ENCODE results near the gene IGFLR1. TPM values are rescaled to one million over a fixed set of nuclear protein-coding genes. Genes with fewer than 3 reads are reported as not detected.
A peak's percentile ranks its signal among the peaks of the same experiment; 100 is the strongest.

Gene IGFLR1
- total RNA-seq, 1 donor from 2014 or later, result 4.9 TPM

DNA sequence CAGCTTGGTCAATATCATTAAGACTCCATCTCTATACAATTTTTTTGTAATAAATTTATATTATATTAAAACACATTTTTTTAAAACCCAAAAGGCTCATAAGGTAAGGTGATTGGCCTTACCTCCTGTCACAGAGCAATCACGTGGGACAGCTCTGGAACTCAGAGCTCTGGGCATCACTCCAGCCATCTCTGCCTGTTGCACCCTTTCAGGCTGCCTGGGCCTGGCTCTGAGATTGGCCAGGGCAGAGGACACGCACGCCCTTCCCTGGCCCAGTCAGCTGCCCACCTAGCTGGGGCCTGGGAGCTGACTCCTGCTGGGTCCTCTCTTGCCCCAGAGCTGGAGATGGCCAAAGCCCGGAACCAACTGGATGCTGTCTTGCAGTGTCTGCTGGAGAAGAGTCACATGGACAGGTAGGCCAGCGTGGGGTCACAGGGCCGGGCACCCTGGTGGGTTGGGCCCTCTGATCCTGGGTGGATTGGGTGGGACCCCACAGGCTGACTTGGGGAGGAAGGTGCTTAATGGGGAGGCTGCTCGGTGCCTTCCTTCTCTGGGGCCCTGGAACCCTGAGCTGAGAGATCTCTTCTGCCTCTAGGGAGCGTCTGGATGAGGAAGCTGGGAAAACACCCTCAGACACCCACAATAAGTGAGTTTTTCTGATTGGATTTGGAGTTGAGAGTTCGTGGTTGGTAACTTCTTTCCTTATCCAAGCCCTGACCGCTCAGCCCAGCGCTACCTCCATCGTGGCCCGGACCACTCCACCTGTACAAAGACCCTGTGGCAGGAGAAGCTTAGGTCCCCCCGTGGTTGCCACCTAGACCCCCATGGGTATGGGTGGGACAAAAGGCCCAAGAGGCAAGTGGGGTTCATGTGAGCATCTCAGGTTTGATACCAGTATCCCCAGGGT is 9.8 kb upstream of the IGFLR1 start:
- H3K36me3 ChIP-seq, result peaks cover 19% of the 10 kb centered on the region
- peaks cover 63% of the 10 kb centered on the region for H3K4me1 ChIP-seq
- no peaks in the 10 kb centered on the region for H3K9me3 ChIP-seq (replicated peaks)
- intact Hi-C loops (cut with micrococcal nuclease), result no loop called here
- H3K4me3 ChIP-seq, result no peak overlapping the region
- TF ChIP-seq CTCF (IDR thresholded peaks at IDR 0.05; ENCODE audit: borderline replicate concordance), result no peak
- no peak for DNase-seq
- no peaks in the 10 kb centered on the region for H3K27me3 ChIP-seq (ENCODE audit: low read depth)
- peak overlapping the region; percentile 61 for H3K27ac ChIP-seq (replicated peaks)

DNA sequence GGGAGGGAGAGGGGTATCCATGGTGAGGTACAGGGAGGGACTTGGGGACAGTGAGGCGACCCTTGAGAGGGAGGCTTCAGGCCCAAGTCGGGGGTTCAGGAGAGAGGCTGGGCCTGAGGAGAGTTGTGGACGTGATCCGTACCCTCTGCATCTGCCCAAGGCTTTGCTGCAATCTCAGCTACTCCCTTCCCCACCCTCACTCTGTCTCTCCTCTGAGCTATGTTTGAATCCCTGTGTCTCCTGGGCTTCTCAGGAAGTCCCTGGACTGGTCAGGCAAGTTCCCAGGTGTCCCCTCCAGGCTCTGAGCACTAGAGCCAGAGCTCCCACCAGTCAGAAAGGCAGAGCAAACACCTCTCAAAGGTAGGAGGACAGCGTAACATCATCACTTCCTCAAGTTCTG is 7.9 kb upstream of the IGFLR1 start:
- Histone ChIP-seq H3K27me3 (ENCODE audit: low read depth) (no peaks in the 10 kb centered on the region), H3K9me3 (replicated peaks) (no peaks in the 10 kb centered on the region), H3K36me3 (peaks cover 19% of the 10 kb centered on the region), H3K4me1 (peaks cover 60% of the 10 kb centered on the region), H3K27ac (replicated peaks) (no peak overlapping the region), H3K4me3 (no peak overlapping the region)
- intact Hi-C loops (cut with micrococcal nuclease), result no loop called here
- no peak for DNase-seq
- TF ChIP-seq CTCF (IDR thresholded peaks at IDR 0.05; ENCODE audit: borderline replicate concordance), result no peak

DNA sequence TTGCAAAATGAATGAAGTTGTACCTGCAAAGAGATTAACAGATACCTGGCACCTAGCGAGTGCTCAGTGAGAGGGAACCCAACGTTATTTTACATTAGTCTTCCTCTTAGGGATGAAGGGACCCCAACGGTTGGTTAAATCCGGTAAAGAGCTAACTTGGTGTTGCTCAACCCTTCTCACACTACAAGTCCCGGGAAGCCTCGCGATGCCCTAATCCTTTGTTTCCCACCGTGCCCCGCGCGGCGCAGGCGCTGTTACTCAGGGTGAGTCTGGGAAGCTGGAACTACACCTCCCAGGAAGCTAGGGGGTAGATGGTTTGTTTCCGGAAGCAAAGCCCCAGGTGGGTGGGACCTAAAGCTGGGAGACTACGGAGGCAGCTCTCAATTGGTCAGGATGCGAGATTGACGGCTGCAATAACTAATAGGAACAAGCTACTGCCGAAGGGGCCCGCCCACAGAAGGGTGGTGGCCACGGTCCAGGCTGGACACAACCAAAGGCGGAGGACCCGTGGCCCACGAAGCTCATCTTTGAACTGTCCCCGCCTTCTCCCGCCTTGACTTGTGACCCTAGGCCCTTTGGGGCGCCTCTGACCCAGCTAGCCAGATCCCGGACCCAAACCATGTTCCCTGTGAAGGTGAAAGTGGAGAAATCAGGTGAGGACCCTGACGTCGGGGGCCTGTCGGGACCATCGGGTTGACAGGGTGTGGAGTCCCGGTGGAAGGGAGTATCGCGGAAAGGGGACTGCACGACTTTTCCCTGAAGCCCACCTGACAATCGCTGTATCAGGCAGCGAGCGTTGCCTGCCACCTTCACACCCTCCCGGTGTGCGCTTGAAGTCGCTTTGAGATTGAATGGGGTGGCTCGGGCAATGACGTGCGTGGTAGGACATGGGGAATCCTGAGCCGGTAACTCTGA is 6.1 kb upstream of the IGFLR1 start, which contains the start of gene LIN37:
LIN37 (plus strand) TSS at position 471 of the 915 bp plus-strand sequence; CDS start at position 620, 149 bp downstream.
- Histone ChIP-seq H3K9me3 (replicated peaks) (no peaks in the 10 kb centered on the region), H3K4me3 (peak within 1 kb of the TSS; percentile 82), H3K27me3 (ENCODE audit: low read depth) (no peaks in the 10 kb centered on the region), H3K36me3 (peaks cover 21% of the 10 kb centered on the region), H3K27ac (replicated peaks) (peak within 1 kb of the TSS; percentile 84), H3K4me1 (peaks cover 67% of the 10 kb centered on the region)
- peak; percentile 99 for DNase-seq
- peak; percentile 50 for TF ChIP-seq CTCF (IDR thresholded peaks at IDR 0.05; ENCODE audit: borderline replicate concordance)
- intact Hi-C loops (cut with micrococcal nuclease), result no loop called here

DNA sequence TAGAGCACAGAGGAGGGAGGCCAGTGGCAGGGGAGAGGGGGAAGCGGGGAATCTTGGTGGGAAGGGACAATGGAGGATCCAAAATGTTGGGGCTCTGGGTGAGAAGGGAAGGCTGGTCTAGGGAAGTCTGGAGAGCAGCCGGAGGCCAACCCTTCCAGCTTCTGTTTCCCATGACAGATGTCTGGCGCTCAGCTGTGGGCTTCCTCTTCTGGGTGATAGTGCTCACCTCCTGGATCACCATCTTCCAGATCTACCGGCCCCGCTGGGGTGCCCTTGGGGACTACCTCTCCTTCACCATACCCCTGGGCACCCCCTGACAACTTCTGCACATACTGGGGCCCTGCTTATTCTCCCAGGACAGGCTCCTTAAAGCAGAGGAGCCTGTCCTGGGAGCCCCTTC is 4.3 kb upstream of the IGFLR1 start:
- H3K9me3 ChIP-seq (replicated peaks), result no peaks in the 10 kb centered on the region
- H3K4me1 ChIP-seq, result peaks cover 61% of the 10 kb centered on the region
- H3K4me3 ChIP-seq, result peak overlapping the region; percentile 87
- peaks cover 12% of the 10 kb centered on the region for H3K36me3 ChIP-seq
- TF ChIP-seq CTCF (IDR thresholded peaks at IDR 0.05; ENCODE audit: borderline replicate concordance), result no peak
- no peaks in the 10 kb centered on the region for H3K27me3 ChIP-seq (ENCODE audit: low read depth)
- DNase-seq, result no peak
- peak overlapping the region; percentile 100 for H3K27ac ChIP-seq (replicated peaks)
- intact Hi-C loops (cut with micrococcal nuclease), result no loop called here

- H3K27me3 ChIP-seq (ENCODE audit: low read depth), result no peaks in the 10 kb centered on the region
- H3K4me3 ChIP-seq, result peak overlapping the region; percentile 87
- no peak for DNase-seq
- peaks cover 12% of the 10 kb centered on the region for H3K36me3 ChIP-seq
- H3K27ac ChIP-seq (replicated peaks), result peak overlapping the region; percentile 100
- no peak for TF ChIP-seq CTCF (IDR thresholded peaks at IDR 0.05; ENCODE audit: borderline replicate concordance)
- H3K9me3 ChIP-seq (replicated peaks), result no peaks in the 10 kb centered on the region
- peaks cover 65% of the 10 kb centered on the region for H3K4me1 ChIP-seq
- intact Hi-C loops (cut with micrococcal nuclease), result no loop called here
Measured at GRCh38 chr19:35746087-35746462, 3.8 kb upstream of the IGFLR1 start.

All from left ventricle myocardium inferior (tissue), 1 donor.